HepG2 (cell line): ENCODE results near the gene LIM2. TPM values are rescaled to one million over a fixed set of nuclear protein-coding genes. Genes with fewer than 3 reads are reported as not detected.

Experiments
- ATF2 ChIP-seq: sonication (generic); formaldehyde crosslinking; IDR thresholded peaks from 2 replicates; pipeline ENCODE4 v1.4.0; 2020; ENCODE audit warnings: missing genetic modification reagents
- E2F1 ChIP-seq: sonication (generic); formaldehyde crosslinking; IDR thresholded peaks from 2 replicates; pipeline ENCODE4 v1.5.0; 2020; ENCODE audit warnings: missing genetic modification reagents
- HMG20B ChIP-seq: conservative IDR thresholded peaks from 2 replicates; pipeline ENCODE4 v1.6.1; 2016; ENCODE audit warnings: missing genetic modification reagents, missing compliant biosample characterization
- KAT7 ChIP-seq: IDR thresholded peaks from 2 replicates; pipeline ENCODE4 v1.6.1; 2018; ENCODE audit warnings: borderline replicate concordance, missing compliant biosample characterization
- KDM6A ChIP-seq: IDR thresholded peaks from 2 replicates; pipeline ENCODE4 v1.6.1; 2016; ENCODE audit warnings: low read depth
- TFDP2 ChIP-seq: sonication (generic); formaldehyde crosslinking; IDR thresholded peaks from 2 replicates; pipeline ENCODE4 v1.4.0; 2020; ENCODE audit warnings: missing genetic modification reagents
- ZNF318 ChIP-seq: sonication (generic); formaldehyde crosslinking; IDR thresholded peaks from 2 replicates; pipeline ENCODE4 v1.4.0; 2020; ENCODE audit warnings: mild to moderate bottlenecking, missing genetic modification reagents
- ZNF609 ChIP-seq: sonication (generic); formaldehyde crosslinking; IDR thresholded peaks from 2 replicates; pipeline ENCODE4 v1.4.0; 2020; ENCODE audit warnings: mild to moderate bottlenecking, missing genetic modification reagents, borderline replicate concordance
- ZNF691 ChIP-seq: sonication (generic); formaldehyde crosslinking; IDR thresholded peaks from 2 replicates; pipeline ENCODE4 v1.4.0; 2020; ENCODE audit warnings: missing genetic modification reagents, low read depth, mild to moderate bottlenecking, borderline replicate concordance
- polyA plus RNA-seq, 8 experiments: library from polyadenylated mRNA; depleted of rRNA in 3 of 8; stranded (reverse) in 7 of 8; unstranded in 1 of 8; fragments of >200 nt; fragmentation: Illumina TruSeq in 4 of 8; extraction: Trizol in 4 of 8; gene quantifications; 2 replicates each; pipeline versions ENCODE4 v1.2.1 to v1.2.3, GENCODE V29; 2011 to 2016; ENCODE audit warnings: low read depth in 4 of 8, missing spikeins in 1 of 8, mixed read lengths in 1 of 8; ENCODE audit not compliant: insufficient read depth in 1 of 8
- total RNA-seq, 5 experiments: library from RNA; depleted of rRNA; stranded (reverse); fragments of >200 nt; fragmentation: Illumina TruSeq; extraction: Trizol; gene quantifications; 2 replicates each; pipeline ENCODE4 v1.2.3, GENCODE V29; 2016; ENCODE audit warnings: low read depth in 1 of 5

Gene LIM2
- total and polyA plus RNA-seq, 2 of the 13 experiments (the other 11 are each of a cell fraction or from before 2014, with no cell fraction given) = 1.3 TPM; not detected in 1

- TF ChIP-seq KAT7 (CRISPR knock-in tag) (peak; percentile 54; the same call in 1 of the 2 replicates), KDM6A (no peak), ZNF318 (CRISPR knock-in tag) (no peak), TFDP2 (CRISPR knock-in tag) (peak; percentile 56), E2F1 (CRISPR knock-in tag) (no peak), HMG20B (CRISPR knock-in tag) (no peak), ZNF609 (CRISPR knock-in tag) (no peak), ATF2 (CRISPR knock-in tag) (no peak), ZNF691 (CRISPR knock-in tag) (no peak)
Measured at GRCh38 chr19:51366389-51367254, 21.2 kb downstream of the LIM2 start (continued).
